NB4 (cell line): ENCODE measurements around the gene CD52.

ENCODE experiments used
- CTCF ChIP-seq: IDR thresholded peaks from one replicate; pipeline ENCODE4 v1.5.1; 2012; ENCODE audit warnings: low read depth, low read length
- MAX ChIP-seq: IDR thresholded peaks from 2 replicates; pipeline ENCODE4 v1.6.1; 2011; ENCODE audit warnings: low read depth, low read length
- POLR2A ChIP-seq: IDR thresholded peaks from 2 replicates; pipeline ENCODE4 v1.6.1; 2011; ENCODE audit warnings: mild to moderate bottlenecking; ENCODE audit not compliant: insufficient read length; ENCODE audit errors: extremely low read depth

- no peak for TF ChIP-seq CTCF
- TF ChIP-seq MAX = no peak
- TF ChIP-seq POLR2A = no peak
These were observed 49.2 kb upstream of the CD52 start for GRCh38 chr1:26268290-26269197.
